Stimulated activated CD8-positive, alpha-beta memory T cell treated with anti-CD3 and anti-CD28 coated beads, Interleukin-12 subunit alpha, Interleukin-12 subunit beta, amount 100 ng/mL, for 1 hour (primary cell): ENCODE measurements around the gene FGF14.

ENCODE experiments used
- DNase-seq: peaks from one replicate; pipeline ENCODE4 v3.0.0-alpha.2; 2020; ENCODE audit warnings: low read depth

Gene FGF14

GRCh38 chr13:101919541-101920181 lies 482.2 kb downstream of the FGF14 start:
- DNase-seq = no peak

- no peak for DNase-seq
These were observed 483.8 kb downstream of the FGF14 start for GRCh38 chr13:101917833-101918661.

- no peak for DNase-seq
These were observed 484.4 kb downstream of the FGF14 start for GRCh38 chr13:101917475-101917810.

GRCh38 chr13:101916775-101917474 lies 484.9 kb downstream of the FGF14 start:
- DNase-seq = no peak

GRCh38 chr13:101916108-101916774 lies 485.6 kb downstream of the FGF14 start:
- DNase-seq = no peak

- DNase-seq = no peak
These were observed 486.1 kb downstream of the FGF14 start for GRCh38 chr13:101915755-101916107.

- DNase-seq = no peak
These were observed 486.5 kb downstream of the FGF14 start for GRCh38 chr13:101915331-101915730.

GRCh38 chr13:101911752-101912151 lies 490.1 kb downstream of the FGF14 start:
- no peak for DNase-seq

- DNase-seq = no peak
These were observed 498.0 kb downstream of the FGF14 start for GRCh38 chr13:101903890-101904289.

GRCh38 chr13:101898676-101899075 lies 503.2 kb downstream of the FGF14 start:
- DNase-seq = no peak

- no peak for DNase-seq
These were observed 505.3 kb downstream of the FGF14 start for GRCh38 chr13:101896541-101896940.

- no peak for DNase-seq
These were observed 508.8 kb downstream of the FGF14 start for GRCh38 chr13:101893021-101893420.

- no peak for DNase-seq
These were observed 509.6 kb downstream of the FGF14 start for GRCh38 chr13:101892296-101892695.

- no peak for DNase-seq
These were observed 520.3 kb downstream of the FGF14 start for GRCh38 chr13:101881593-101881992.

GRCh38 chr13:101880581-101880980 lies 521.3 kb downstream of the FGF14 start:
- no peak for DNase-seq

GRCh38 chr13:101876951-101877350 lies 524.9 kb downstream of the FGF14 start:
- DNase-seq = no peak

- DNase-seq = no peak
These were observed 526.0 kb downstream of the FGF14 start for GRCh38 chr13:101875717-101876393.

GRCh38 chr13:101875091-101875490 lies 526.8 kb downstream of the FGF14 start:
- no peak for DNase-seq

- no peak for DNase-seq
These were observed 532.3 kb downstream of the FGF14 start for GRCh38 chr13:101869553-101869952.

- DNase-seq = no peak
These were observed 533.0 kb downstream of the FGF14 start for GRCh38 chr13:101868585-101869469.
